Trophoblast cell (in vitro differentiated cells and primary cell): ENCODE results near the gene DAZAP2.
"Not testable (repeated sequence)": the region's sequence is repeated elsewhere in the genome, so short reads cannot be mapped to it uniquely, and the experiment has no call there.

Experiments
- DNase-seq, 2 donors: peaks; one replicate each; pipeline ENCODE4 v3.0.0-alpha.2; 2016
- H2AFZ ChIP-seq: 2 replicates; pipeline ENCODE4 v1.6.1; 2013; ENCODE audit warnings: low read length, moderate library complexity, mild to moderate bottlenecking; ENCODE audit not compliant: insufficient read depth, poor library complexity
- H2AK5ac ChIP-seq: 2 replicates; pipeline ENCODE4 v1.6.1; 2013; ENCODE audit warnings: mild to moderate bottlenecking, low read length
- H2BK120ac ChIP-seq: 2 replicates; pipeline ENCODE4 v1.6.1; 2013; ENCODE audit warnings: low read length, mild to moderate bottlenecking, moderate library complexity; ENCODE audit not compliant: insufficient read depth, poor library complexity
- H2BK12ac ChIP-seq: 2 replicates; pipeline ENCODE4 v1.6.1; 2013; ENCODE audit warnings: mild to moderate bottlenecking, low read length, moderate library complexity
- H2BK5ac ChIP-seq: 2 replicates; pipeline ENCODE4 v1.6.1; 2013; ENCODE audit warnings: low read length, low read depth, moderate library complexity, mild to moderate bottlenecking; ENCODE audit not compliant: poor library complexity
- H3K14ac ChIP-seq: 2 replicates; pipeline ENCODE4 v1.6.1; 2013; ENCODE audit warnings: mild to moderate bottlenecking, low read length
- H3K18ac ChIP-seq: 2 replicates; pipeline ENCODE4 v1.6.1; 2013; ENCODE audit warnings: mild to moderate bottlenecking, low read length
- H3K23ac ChIP-seq: 2 replicates; pipeline ENCODE4 v1.6.1; 2013; ENCODE audit warnings: low read length
- H3K27ac ChIP-seq: 2 replicates; pipeline ENCODE4 v1.5.1; 2013; ENCODE audit warnings: low read depth, mild to moderate bottlenecking, inconsistent platforms, low read length, moderate library complexity
- H3K27me3 ChIP-seq: 2 replicates; pipeline ENCODE4 v1.6.1; 2013; ENCODE audit warnings: inconsistent platforms, mild to moderate bottlenecking, low read length, moderate library complexity; ENCODE audit not compliant: insufficient read depth
- H3K36me3 ChIP-seq, 2 experiments: 1 replicate in 1 of 2; 2 replicates in 1 of 2; pipeline ENCODE4 v1.6.1; 2013; ENCODE audit warnings: low read length in 2 of 2, mild to moderate bottlenecking in 2 of 2, moderate library complexity in 1 of 2; ENCODE audit not compliant: insufficient read depth in 2 of 2, control insufficient read depth in 1 of 2
- H3K4ac ChIP-seq: 2 replicates; pipeline ENCODE4 v1.6.1; 2013; ENCODE audit warnings: low read depth, mild to moderate bottlenecking, low read length, moderate library complexity
- H3K4me1 ChIP-seq, 2 experiments: 1 replicate in 1 of 2; 2 replicates in 1 of 2; pipeline ENCODE4 v1.6.1; 2013; ENCODE audit warnings: low read length in 2 of 2, mild to moderate bottlenecking in 2 of 2, moderate library complexity in 1 of 2; ENCODE audit not compliant: insufficient read depth in 2 of 2, control insufficient read depth in 1 of 2
- H3K4me2 ChIP-seq: 2 replicates; pipeline ENCODE4 v1.6.1; 2013; ENCODE audit warnings: inconsistent platforms, mild to moderate bottlenecking, low read length, moderate library complexity
- H3K4me3 ChIP-seq: 2 replicates; pipeline ENCODE4 v1.5.1; 2013; ENCODE audit warnings: mild to moderate bottlenecking, low read depth, low read length, inconsistent platforms
- H3K79me1 ChIP-seq: one replicate; pipeline ENCODE4 v1.6.1; 2013; ENCODE audit warnings: low read length
- H3K79me2 ChIP-seq: 2 replicates; pipeline ENCODE4 v1.6.1; 2013; ENCODE audit warnings: low read length, mild to moderate bottlenecking; ENCODE audit not compliant: control insufficient read depth, insufficient read depth, poor library complexity
- H3K9ac ChIP-seq: 2 replicates; pipeline ENCODE4 v1.6.1; 2013; ENCODE audit warnings: mild to moderate bottlenecking, low read length
- H3K9me3 ChIP-seq: 2 replicates; pipeline ENCODE4 v1.6.1; 2013; ENCODE audit warnings: low read depth, mild to moderate bottlenecking, control low read depth, inconsistent platforms, low read length; ENCODE audit not compliant: insufficient read depth
- H4K12ac ChIP-seq: 2 replicates; pipeline ENCODE4 v1.6.1; 2013; ENCODE audit warnings: low read depth, mild to moderate bottlenecking, low read length, moderate library complexity
- H4K8ac ChIP-seq: 2 replicates; pipeline ENCODE4 v1.6.1; 2013; ENCODE audit warnings: low read depth, mild to moderate bottlenecking, low read length, moderate library complexity
- H4K91ac ChIP-seq: one replicate; pipeline ENCODE4 v1.6.1; 2013; ENCODE audit warnings: low read depth, mild to moderate bottlenecking, low read length, moderate library complexity
- WGBS: extraction: QIAGEN DNeasy Blood & Tissue Kit; methylation state at CpG from one replicate; pipeline ENCODE4 v1.1.7; 2013; ENCODE audit warnings: missing lambda C conversion rate; ENCODE audit not compliant: insufficient read length, insufficient coverage; ENCODE audit errors: extremely low coverage; 5-methylcytosine and 5-hydroxymethylcytosine counted together

Gene DAZAP2

GRCh38 chr12:51275088-51275487 is 36.5 kb downstream of the DAZAP2 start:
- Histone ChIP-seq H3K23ac (no peak overlapping the region), H2BK12ac (no peak overlapping the region), H4K8ac (no peak overlapping the region), H2AFZ (no peak overlapping the region), H3K4ac (no peak overlapping the region), H3K27me3 (no peaks in the 10 kb centered on the region), H3K27ac (no peak overlapping the region), H3K18ac (no peak overlapping the region), H3K79me2 (peaks cover 2% of the 10 kb centered on the region), H3K79me1 (peaks cover 6% of the 10 kb centered on the region), H3K4me2 (no peak overlapping the region), H2BK5ac (no peak overlapping the region), H4K12ac (no peak overlapping the region), H3K9me3 (no peaks in the 10 kb centered on the region), H2BK120ac (no peak overlapping the region), H3K4me3 (no peak overlapping the region), H3K36me3 (no peaks in the 10 kb centered on the region), H3K9ac (no peak overlapping the region), H3K14ac (no peak overlapping the region), H3K4me1 (no peaks in the 10 kb centered on the region), H2AK5ac (no peak overlapping the region), H4K91ac (no peak overlapping the region)
- WGBS = no CpG with 5 or more reads among the region's 1 CpG
- no peak for DNase-seq

- Histone ChIP-seq H2BK120ac (no peak overlapping the region), H3K18ac (no peak overlapping the region), H2AFZ (no peak overlapping the region), H3K36me3 (no peaks in the 10 kb centered on the region), H2BK5ac (no peak overlapping the region), H3K27me3 (no peaks in the 10 kb centered on the region), H2AK5ac (no peak overlapping the region), H4K12ac (no peak overlapping the region), H4K8ac (no peak overlapping the region), H3K9me3 (no peaks in the 10 kb centered on the region), H3K79me2 (no peaks in the 10 kb centered on the region), H3K23ac (no peak overlapping the region), H3K79me1 (no peaks in the 10 kb centered on the region), H3K4ac (no peak overlapping the region), H3K27ac (no peak overlapping the region), H3K14ac (no peak overlapping the region), H2BK12ac (no peak overlapping the region), H3K4me3 (no peak overlapping the region), H3K4me2 (no peak overlapping the region), H4K91ac (no peak overlapping the region), H3K9ac (no peak overlapping the region), H3K4me1 (peaks cover 0 to 2% of the 10 kb centered on the region in 2 experiments)
- no CpG with 5 or more reads among the region's 4 CpGs for WGBS
- peak; percentile 42 to 80 for DNase-seq
Observed at GRCh38 chr12:51281202-51281924, 42.7 kb downstream of the DAZAP2 start.

- no CpG with 5 or more reads among the region's 1 CpG for WGBS
- Histone ChIP-seq H3K18ac (no peak overlapping the region), H2AFZ (no peak overlapping the region), H3K4me1 (peaks cover 0 to 2% of the 10 kb centered on the region in 2 experiments), H3K4me2 (no peak overlapping the region), H4K8ac (no peak overlapping the region), H2AK5ac (no peak overlapping the region), H3K4me3 (no peak overlapping the region), H3K23ac (no peak overlapping the region), H3K36me3 (no peaks in the 10 kb centered on the region), H3K79me2 (no peaks in the 10 kb centered on the region), H3K27ac (no peak overlapping the region), H3K4ac (no peak overlapping the region), H3K79me1 (no peaks in the 10 kb centered on the region), H3K14ac (no peak overlapping the region), H3K9ac (no peak overlapping the region), H2BK120ac (no peak overlapping the region), H4K91ac (peak overlapping the region; percentile 6), H2BK5ac (no peak overlapping the region), H4K12ac (no peak overlapping the region), H2BK12ac (no peak overlapping the region), H3K27me3 (no peaks in the 10 kb centered on the region), H3K9me3 (no peaks in the 10 kb centered on the region)
- peak in 1 of 2 donors; percentile 60 for DNase-seq
Observed at GRCh38 chr12:51285843-51286242, 47.2 kb downstream of the DAZAP2 start.

- H3K18ac ChIP-seq, H2BK5ac ChIP-seq, H3K14ac ChIP-seq, H3K23ac ChIP-seq, H3K36me3 ChIP-seq, H3K4ac ChIP-seq, H4K12ac ChIP-seq, H3K79me1 ChIP-seq, DNase-seq, H2BK120ac ChIP-seq, H4K91ac ChIP-seq, H3K4me2 ChIP-seq, H3K27me3 ChIP-seq, H3K4me1 ChIP-seq, H2BK12ac ChIP-seq, H3K27ac ChIP-seq, H3K9ac ChIP-seq, H3K4me3 ChIP-seq, H4K8ac ChIP-seq, H3K9me3 ChIP-seq, H2AFZ ChIP-seq, H2AK5ac ChIP-seq, H3K79me2 ChIP-seq: not testable (repeated sequence)
- WGBS = no CpG with 5 or more reads among the region's 9 CpGs
Observed at GRCh38 chr12:51291603-51292513, 53.2 kb downstream of the DAZAP2 start.
